Ishikawa (cell line): ENCODE measurements around the gene SETDB1.

Source experiments
- CEBPB ChIP-seq: IDR thresholded peaks from 2 replicates; pipeline ENCODE4 v1.6.1; 2012
- CREB1 ChIP-seq: IDR thresholded peaks from 2 replicates; pipeline ENCODE4 v1.6.1; 2012; ENCODE audit warnings: low read depth
- EGR1 ChIP-seq: IDR thresholded peaks from 2 replicates; pipeline ENCODE4 v1.6.1; 2012
- EP300 ChIP-seq: IDR thresholded peaks from 2 replicates; pipeline ENCODE4 v1.6.1; 2012; ENCODE audit warnings: borderline replicate concordance
- FOXM1 ChIP-seq: IDR thresholded peaks from 2 replicates; pipeline ENCODE4 v1.6.1; 2012; ENCODE audit warnings: low read depth, borderline replicate concordance
- NFIC ChIP-seq: IDR thresholded peaks from 2 replicates; pipeline ENCODE4 v1.6.1; 2012
- RAD21 ChIP-seq: IDR thresholded peaks from 2 replicates; pipeline ENCODE4 v1.6.1; 2012; ENCODE audit warnings: low read depth
- TAF1 ChIP-seq: IDR thresholded peaks from 2 replicates; pipeline ENCODE4 v1.6.1; 2012; ENCODE audit warnings: low read depth, mild to moderate bottlenecking
- TCF12 ChIP-seq: IDR thresholded peaks from 2 replicates; pipeline ENCODE4 v1.6.1; 2012; ENCODE audit warnings: low read depth
- TEAD4 ChIP-seq: IDR thresholded peaks from 2 replicates; pipeline ENCODE4 v1.6.1; 2012
- YY1 ChIP-seq: IDR thresholded peaks from 2 replicates; pipeline ENCODE4 v1.6.1; 2012; ENCODE audit warnings: low read depth
- ZBTB7A ChIP-seq: IDR thresholded peaks from 2 replicates; pipeline ENCODE4 v1.6.1; 2012; ENCODE audit warnings: low read depth
- TF ChIP-seq, protein P1 (sequence below): IDR thresholded peaks from 2 replicates; pipeline ENCODE4 v1.6.1; 2012; ENCODE audit warnings: low read depth, mild to moderate bottlenecking
- TF ChIP-seq, protein P2 (sequence below): IDR thresholded peaks from 2 replicates; pipeline ENCODE4 v1.6.1; 2012
- TF ChIP-seq, protein P3 (sequence below): IDR thresholded peaks from 2 replicates; pipeline ENCODE4 v1.6.1; 2012

The SETDB1 gene

GRCh38 chr1:150995460-150995859, 69.3 kb downstream of the SETDB1 start:
- no peak for TF ChIP-seq TEAD4
- TF ChIP-seq TCF12 = no peak
- TF ChIP-seq FOXM1 = no peak
- TF ChIP-seq, protein P1, sequence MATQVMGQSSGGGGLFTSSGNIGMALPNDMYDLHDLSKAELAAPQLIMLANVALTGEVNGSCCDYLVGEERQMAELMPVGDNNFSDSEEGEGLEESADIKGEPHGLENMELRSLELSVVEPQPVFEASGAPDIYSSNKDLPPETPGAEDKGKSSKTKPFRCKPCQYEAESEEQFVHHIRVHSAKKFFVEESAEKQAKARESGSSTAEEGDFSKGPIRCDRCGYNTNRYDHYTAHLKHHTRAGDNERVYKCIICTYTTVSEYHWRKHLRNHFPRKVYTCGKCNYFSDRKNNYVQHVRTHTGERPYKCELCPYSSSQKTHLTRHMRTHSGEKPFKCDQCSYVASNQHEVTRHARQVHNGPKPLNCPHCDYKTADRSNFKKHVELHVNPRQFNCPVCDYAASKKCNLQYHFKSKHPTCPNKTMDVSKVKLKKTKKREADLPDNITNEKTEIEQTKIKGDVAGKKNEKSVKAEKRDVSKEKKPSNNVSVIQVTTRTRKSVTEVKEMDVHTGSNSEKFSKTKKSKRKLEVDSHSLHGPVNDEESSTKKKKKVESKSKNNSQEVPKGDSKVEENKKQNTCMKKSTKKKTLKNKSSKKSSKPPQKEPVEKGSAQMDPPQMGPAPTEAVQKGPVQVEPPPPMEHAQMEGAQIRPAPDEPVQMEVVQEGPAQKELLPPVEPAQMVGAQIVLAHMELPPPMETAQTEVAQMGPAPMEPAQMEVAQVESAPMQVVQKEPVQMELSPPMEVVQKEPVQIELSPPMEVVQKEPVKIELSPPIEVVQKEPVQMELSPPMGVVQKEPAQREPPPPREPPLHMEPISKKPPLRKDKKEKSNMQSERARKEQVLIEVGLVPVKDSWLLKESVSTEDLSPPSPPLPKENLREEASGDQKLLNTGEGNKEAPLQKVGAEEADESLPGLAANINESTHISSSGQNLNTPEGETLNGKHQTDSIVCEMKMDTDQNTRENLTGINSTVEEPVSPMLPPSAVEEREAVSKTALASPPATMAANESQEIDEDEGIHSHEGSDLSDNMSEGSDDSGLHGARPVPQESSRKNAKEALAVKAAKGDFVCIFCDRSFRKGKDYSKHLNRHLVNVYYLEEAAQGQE = no peak
- no peak for TF ChIP-seq CREB1
- no peak for TF ChIP-seq EGR1
- no peak for TF ChIP-seq TAF1
- TF ChIP-seq YY1 = no peak
- TF ChIP-seq NFIC = no peak
- TF ChIP-seq, protein P2, sequence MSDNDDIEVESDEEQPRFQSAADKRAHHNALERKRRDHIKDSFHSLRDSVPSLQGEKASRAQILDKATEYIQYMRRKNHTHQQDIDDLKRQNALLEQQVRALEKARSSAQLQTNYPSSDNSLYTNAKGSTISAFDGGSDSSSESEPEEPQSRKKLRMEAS = no peak
- TF ChIP-seq ZBTB7A = no peak
- TF ChIP-seq CEBPB = no peak
- no peak for TF ChIP-seq RAD21

DNA sequence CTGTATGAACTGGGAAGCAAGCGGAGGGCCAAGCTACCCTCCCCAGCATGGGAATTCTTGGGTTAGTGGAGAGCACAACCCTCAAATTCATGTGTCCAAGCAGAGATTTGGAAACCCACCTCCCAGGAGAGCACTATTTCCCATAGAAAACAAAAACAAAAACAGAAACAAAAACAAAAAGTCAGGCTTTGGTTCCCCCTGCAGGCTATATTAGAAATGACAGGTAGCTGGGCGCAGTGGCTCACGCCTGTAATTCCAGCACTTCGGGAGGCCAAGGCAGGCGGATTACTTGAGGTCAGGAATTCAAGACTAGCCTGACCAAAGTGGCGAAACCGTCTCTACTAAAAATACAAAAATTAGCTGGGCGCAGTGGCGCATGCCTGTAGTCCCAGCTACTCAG, 69.7 kb downstream of the SETDB1 start:
- TF ChIP-seq, protein P1 = no peak
- peak; percentile 80 for TF ChIP-seq RAD21
- TF ChIP-seq, protein P2 = no peak

- TF ChIP-seq EP300 = no peak
- no peak for TF ChIP-seq RAD21
- TF ChIP-seq, protein P1 = no peak
- no peak for TF ChIP-seq YY1
- no peak for TF ChIP-seq TCF12
- no peak for TF ChIP-seq NFIC
- no peak for TF ChIP-seq TEAD4
- TF ChIP-seq TAF1 = no peak
- TF ChIP-seq ZBTB7A = no peak
These were observed 71.1 kb downstream of the SETDB1 start for GRCh38 chr1:150997126-150997872.

- TF ChIP-seq EP300 (no peak), FOXM1 (no peak), ZBTB7A (no peak), NFIC (no peak)
These were observed 71.8 kb downstream of the SETDB1 start for GRCh38 chr1:150997949-150998348.

DNA sequence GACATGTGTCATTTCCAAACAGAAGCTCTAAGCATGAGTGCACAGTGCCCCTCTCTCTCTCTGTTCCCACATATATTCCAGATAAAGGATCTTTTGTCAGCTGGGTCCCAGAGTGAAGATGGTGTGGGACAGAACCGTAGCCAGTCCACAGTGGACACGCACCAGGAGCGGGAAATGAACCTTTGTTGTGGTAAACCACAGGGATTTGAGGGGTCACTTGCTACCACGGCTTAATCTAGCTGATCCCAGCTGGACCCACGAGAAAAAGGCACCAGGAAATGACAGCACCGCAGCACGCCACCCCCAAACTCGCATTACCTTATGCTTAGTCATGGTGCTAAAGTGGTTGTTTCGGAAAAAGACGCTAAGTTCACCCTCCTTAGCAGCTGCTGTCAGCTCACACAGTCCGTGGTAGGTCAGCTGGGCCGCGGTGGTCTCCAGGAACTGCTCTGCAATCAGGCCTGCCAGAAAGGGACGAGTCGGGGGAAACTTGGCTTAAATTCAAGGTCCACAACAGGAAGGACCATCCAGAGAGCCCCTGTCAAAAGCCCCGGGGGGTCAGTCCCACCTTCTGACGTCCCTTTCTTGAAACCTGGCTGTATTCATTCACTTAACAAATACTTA, 73.0 kb downstream of the SETDB1 start:
- TF ChIP-seq, protein P3, sequence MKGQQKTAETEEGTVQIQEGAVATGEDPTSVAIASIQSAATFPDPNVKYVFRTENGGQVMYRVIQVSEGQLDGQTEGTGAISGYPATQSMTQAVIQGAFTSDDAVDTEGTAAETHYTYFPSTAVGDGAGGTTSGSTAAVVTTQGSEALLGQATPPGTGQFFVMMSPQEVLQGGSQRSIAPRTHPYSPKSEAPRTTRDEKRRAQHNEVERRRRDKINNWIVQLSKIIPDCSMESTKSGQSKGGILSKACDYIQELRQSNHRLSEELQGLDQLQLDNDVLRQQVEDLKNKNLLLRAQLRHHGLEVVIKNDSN = no peak
